Left ventricle myocardium inferior (tissue), 1 donor: ENCODE data around the gene DENND1A. TPM values are rescaled to one million over a fixed set of nuclear protein-coding genes. Genes with fewer than 3 reads are reported as not detected.

Experiments used
- DNase-seq: peaks from one replicate; pipeline ENCODE4 v3.0.0-alpha.2; 2020
- H3K27ac ChIP-seq: fragments of 200-600 bp; replicated peaks from 2 replicates; pipeline ENCODE4 v1.8.0; 2021
- H3K27me3 ChIP-seq: fragments of 200-600 bp; 2 replicates; pipeline ENCODE4 v1.8.0; 2021; ENCODE audit warnings: low read depth
- H3K36me3 ChIP-seq: fragments of 200-600 bp; 2 replicates; pipeline ENCODE4 v1.8.0; 2021
- H3K4me1 ChIP-seq: fragments of 200-600 bp; 2 replicates; pipeline ENCODE4 v1.8.0; 2021
- H3K4me3 ChIP-seq: fragments of 200-600 bp; 2 replicates; pipeline ENCODE4 v1.8.0; 2021; ENCODE audit warnings: mild to moderate bottlenecking, moderate library complexity
- H3K9me3 ChIP-seq: fragments of 200-600 bp; replicated peaks from 2 replicates; pipeline ENCODE4 v1.8.0; 2021
- CTCF ChIP-seq: fragments of 200-600 bp; IDR thresholded peaks from 2 replicates; pipeline ENCODE4 v1.8.0; 2021; ENCODE audit warnings: antibody characterized with exemption, mild to moderate bottlenecking, borderline replicate concordance
- intact Hi-C: fragments of 100-400 bp; cut with micrococcal nuclease; formaldehyde crosslinking; loops from one replicate; pipeline ENCODE4 v1.11.0; 2022
- total RNA-seq: library from RNA; stranded (reverse); fragmentation: NEBNext Ultra II Directional; extraction: Animal tissue kit (Norgen Biotek cat#: 25700); gene quantifications from one replicate; pipeline ENCODE4 v1.2.1, GENCODE V29; 2021
- donor health status: DM: no; HTN: yes; CAD: no; lungs with severe emphysema.

The DENND1A gene
- total RNA-seq, 1 donor from 2014 or later = 12.2 TPM

- Histone ChIP-seq H3K4me3 (no peak overlapping the region), H3K4me1 (no peaks in the 10 kb centered on the region), H3K27ac (no peak overlapping the region), H3K36me3 (peaks cover 28% of the 10 kb centered on the region), H3K9me3 (no peaks in the 10 kb centered on the region), H3K27me3 (no peaks in the 10 kb centered on the region)
- no peak for TF ChIP-seq CTCF
- intact Hi-C loops = no loop called here
- no peak for DNase-seq
These were observed 509.3 kb downstream of the DENND1A start for GRCh38 chr9:123420592-123421111.

- H3K27ac ChIP-seq = no peak overlapping the region
- no peaks in the 10 kb centered on the region for H3K4me1 ChIP-seq
- intact Hi-C loops = no loop called here
- no peaks in the 10 kb centered on the region for H3K27me3 ChIP-seq
- peaks cover 28% of the 10 kb centered on the region for H3K36me3 ChIP-seq
- H3K4me3 ChIP-seq = no peak overlapping the region
- TF ChIP-seq CTCF = no peak
- H3K9me3 ChIP-seq = no peaks in the 10 kb centered on the region
- no peak for DNase-seq
These were observed 510.0 kb downstream of the DENND1A start for GRCh38 chr9:123419721-123420591.

- intact Hi-C loops = no loop called here
- Histone ChIP-seq H3K4me1 (no peaks in the 10 kb centered on the region), H3K36me3 (peaks cover 28% of the 10 kb centered on the region), H3K27me3 (no peaks in the 10 kb centered on the region), H3K9me3 (no peaks in the 10 kb centered on the region), H3K4me3 (no peak overlapping the region), H3K27ac (no peak overlapping the region)
- DNase-seq = no peak
- TF ChIP-seq CTCF = no peak
These were observed 510.8 kb downstream of the DENND1A start for GRCh38 chr9:123419091-123419490.

- no peaks in the 10 kb centered on the region for H3K9me3 ChIP-seq
- TF ChIP-seq CTCF = no peak
- intact Hi-C loops = no loop called here
- H3K36me3 ChIP-seq = peaks cover 25% of the 10 kb centered on the region
- no peak for DNase-seq
- no peaks in the 10 kb centered on the region for H3K4me1 ChIP-seq
- no peak overlapping the region for H3K27ac ChIP-seq
- no peak overlapping the region for H3K4me3 ChIP-seq
- H3K27me3 ChIP-seq = no peaks in the 10 kb centered on the region
These were observed 511.4 kb downstream of the DENND1A start for GRCh38 chr9:123418506-123418905.

- no peak overlapping the region for H3K27ac ChIP-seq
- intact Hi-C loops = no loop called here
- H3K36me3 ChIP-seq = peaks cover 20% of the 10 kb centered on the region
These were observed 511.9 kb downstream of the DENND1A start for GRCh38 chr9:123418052-123418430.

More at GRCh38 chr9:123418052-123418430, 511.9 kb downstream of the DENND1A start:
- Histone ChIP-seq H3K27me3 (no peaks in the 10 kb centered on the region), H3K4me1 (no peaks in the 10 kb centered on the region), H3K4me3 (no peak overlapping the region), H3K9me3 (no peaks in the 10 kb centered on the region)
- no peak for TF ChIP-seq CTCF
- DNase-seq = no peak
